ENCODE measurements around the gene TRMT11. TPM values are rescaled to one million over a fixed set of nuclear protein-coding genes. Genes with fewer than 3 reads are reported as not detected.

TRMT11 gene
- total RNA-seq, 1 donor from 2014 or later, result 19.7 TPM

- no peak for DNase-seq (ENCODE audit: low read depth)
- TF ChIP-seq CTCF (conservative IDR thresholded peaks at IDR 0.05; ENCODE audit: low read depth, low read length), result no peak
- no peak overlapping the region for H3K4me3 ChIP-seq (ENCODE audit: low read depth, low read length)
Measured at GRCh38 chr6:126086560-126086959, 100.2 kb downstream of the TRMT11 start.

Other genes starting within 250 kb of the TRMT11 start
- 0.36 TPM in 1 of 2 replicates, not detected in the other for gene HEY2, start 236.9 kb upstream of the TRMT11 start, total RNA-seq
- gene NCOA7, start 195.6 kb upstream of the TRMT11 start, total RNA-seq, result 8.2 and 8.3 TPM in 2 replicates
- 9.8 and 12.8 TPM in 2 replicates for gene HINT3, start 29.8 kb upstream of the TRMT11 start, total RNA-seq

All from epithelial cell of proximal tubule (primary cell).